ENCODE results near the gene RARRES2.

The RARRES2 gene

GRCh38 chr7:150363370-150363769 lies 21.9 kb upstream of the RARRES2 start:
- TF ChIP-seq RARB (CRISPR knock-in tag; IDR thresholded peaks at IDR 0.05) (no peak), ZNF565 (CRISPR knock-in tag; conservative IDR thresholded peaks at IDR 0.05; ENCODE audit: low read depth) (no peak), TCF4 (CRISPR knock-in tag; IDR thresholded peaks at IDR 0.05; ENCODE audit: borderline replicate concordance) (no peak), ESRRG (CRISPR knock-in tag; IDR thresholded peaks at IDR 0.05) (no peak), ZFP3 (CRISPR knock-in tag; IDR thresholded peaks at IDR 0.05) (no peak), PATZ1 (CRISPR knock-in tag; IDR thresholded peaks at IDR 0.05; ENCODE audit: borderline replicate concordance) (no peak), ZC3H10 (CRISPR knock-in tag; IDR thresholded peaks at IDR 0.05) (no peak), OSR1 (CRISPR knock-in tag; IDR thresholded peaks at IDR 0.05) (no peak), ZNF70 (CRISPR knock-in tag; IDR thresholded peaks at IDR 0.05) (no peak)
- TF ChIP-seq, protein P1, sequence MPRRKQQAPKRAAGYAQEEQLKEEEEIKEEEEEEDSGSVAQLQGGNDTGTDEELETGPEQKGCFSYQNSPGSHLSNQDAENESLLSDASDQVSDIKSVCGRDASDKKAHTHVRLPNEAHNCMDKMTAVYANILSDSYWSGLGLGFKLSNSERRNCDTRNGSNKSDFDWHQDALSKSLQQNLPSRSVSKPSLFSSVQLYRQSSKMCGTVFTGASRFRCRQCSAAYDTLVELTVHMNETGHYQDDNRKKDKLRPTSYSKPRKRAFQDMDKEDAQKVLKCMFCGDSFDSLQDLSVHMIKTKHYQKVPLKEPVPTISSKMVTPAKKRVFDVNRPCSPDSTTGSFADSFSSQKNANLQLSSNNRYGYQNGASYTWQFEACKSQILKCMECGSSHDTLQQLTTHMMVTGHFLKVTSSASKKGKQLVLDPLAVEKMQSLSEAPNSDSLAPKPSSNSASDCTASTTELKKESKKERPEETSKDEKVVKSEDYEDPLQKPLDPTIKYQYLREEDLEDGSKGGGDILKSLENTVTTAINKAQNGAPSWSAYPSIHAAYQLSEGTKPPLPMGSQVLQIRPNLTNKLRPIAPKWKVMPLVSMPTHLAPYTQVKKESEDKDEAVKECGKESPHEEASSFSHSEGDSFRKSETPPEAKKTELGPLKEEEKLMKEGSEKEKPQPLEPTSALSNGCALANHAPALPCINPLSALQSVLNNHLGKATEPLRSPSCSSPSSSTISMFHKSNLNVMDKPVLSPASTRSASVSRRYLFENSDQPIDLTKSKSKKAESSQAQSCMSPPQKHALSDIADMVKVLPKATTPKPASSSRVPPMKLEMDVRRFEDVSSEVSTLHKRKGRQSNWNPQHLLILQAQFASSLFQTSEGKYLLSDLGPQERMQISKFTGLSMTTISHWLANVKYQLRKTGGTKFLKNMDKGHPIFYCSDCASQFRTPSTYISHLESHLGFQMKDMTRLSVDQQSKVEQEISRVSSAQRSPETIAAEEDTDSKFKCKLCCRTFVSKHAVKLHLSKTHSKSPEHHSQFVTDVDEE (CRISPR knock-in tag; IDR thresholded peaks at IDR 0.05): no peak
- TF ChIP-seq, protein P2, sequence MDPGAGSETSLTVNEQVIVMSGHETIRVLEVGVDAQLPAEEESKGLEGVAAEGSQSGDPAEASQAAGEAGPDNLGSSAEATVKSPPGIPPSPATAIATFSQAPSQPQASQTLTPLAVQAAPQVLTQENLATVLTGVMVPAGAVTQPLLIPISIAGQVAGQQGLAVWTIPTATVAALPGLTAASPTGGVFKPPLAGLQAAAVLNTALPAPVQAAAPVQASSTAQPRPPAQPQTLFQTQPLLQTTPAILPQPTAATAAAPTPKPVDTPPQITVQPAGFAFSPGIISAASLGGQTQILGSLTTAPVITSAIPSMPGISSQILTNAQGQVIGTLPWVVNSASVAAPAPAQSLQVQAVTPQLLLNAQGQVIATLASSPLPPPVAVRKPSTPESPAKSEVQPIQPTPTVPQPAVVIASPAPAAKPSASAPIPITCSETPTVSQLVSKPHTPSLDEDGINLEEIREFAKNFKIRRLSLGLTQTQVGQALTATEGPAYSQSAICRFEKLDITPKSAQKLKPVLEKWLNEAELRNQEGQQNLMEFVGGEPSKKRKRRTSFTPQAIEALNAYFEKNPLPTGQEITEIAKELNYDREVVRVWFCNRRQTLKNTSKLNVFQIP (CRISPR knock-in tag; IDR thresholded peaks at IDR 0.05; ENCODE audit: borderline replicate concordance, low read depth): no peak
- TF ChIP-seq, protein P3, sequence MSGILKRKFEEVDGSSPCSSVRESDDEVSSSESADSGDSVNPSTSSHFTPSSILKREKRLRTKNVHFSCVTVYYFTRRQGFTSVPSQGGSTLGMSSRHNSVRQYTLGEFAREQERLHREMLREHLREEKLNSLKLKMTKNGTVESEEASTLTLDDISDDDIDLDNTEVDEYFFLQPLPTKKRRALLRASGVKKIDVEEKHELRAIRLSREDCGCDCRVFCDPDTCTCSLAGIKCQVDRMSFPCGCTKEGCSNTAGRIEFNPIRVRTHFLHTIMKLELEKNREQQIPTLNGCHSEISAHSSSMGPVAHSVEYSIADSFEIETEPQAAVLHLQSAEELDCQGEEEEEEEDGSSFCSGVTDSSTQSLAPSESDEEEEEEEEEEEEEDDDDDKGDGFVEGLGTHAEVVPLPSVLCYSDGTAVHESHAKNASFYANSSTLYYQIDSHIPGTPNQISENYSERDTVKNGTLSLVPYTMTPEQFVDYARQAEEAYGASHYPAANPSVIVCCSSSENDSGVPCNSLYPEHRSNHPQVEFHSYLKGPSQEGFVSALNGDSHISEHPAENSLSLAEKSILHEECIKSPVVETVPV (CRISPR knock-in tag; IDR thresholded peaks at IDR 0.05): no peak
- peak; percentile 18; the same call in 2 of the 3 replicates for ATAC-seq

DNA sequence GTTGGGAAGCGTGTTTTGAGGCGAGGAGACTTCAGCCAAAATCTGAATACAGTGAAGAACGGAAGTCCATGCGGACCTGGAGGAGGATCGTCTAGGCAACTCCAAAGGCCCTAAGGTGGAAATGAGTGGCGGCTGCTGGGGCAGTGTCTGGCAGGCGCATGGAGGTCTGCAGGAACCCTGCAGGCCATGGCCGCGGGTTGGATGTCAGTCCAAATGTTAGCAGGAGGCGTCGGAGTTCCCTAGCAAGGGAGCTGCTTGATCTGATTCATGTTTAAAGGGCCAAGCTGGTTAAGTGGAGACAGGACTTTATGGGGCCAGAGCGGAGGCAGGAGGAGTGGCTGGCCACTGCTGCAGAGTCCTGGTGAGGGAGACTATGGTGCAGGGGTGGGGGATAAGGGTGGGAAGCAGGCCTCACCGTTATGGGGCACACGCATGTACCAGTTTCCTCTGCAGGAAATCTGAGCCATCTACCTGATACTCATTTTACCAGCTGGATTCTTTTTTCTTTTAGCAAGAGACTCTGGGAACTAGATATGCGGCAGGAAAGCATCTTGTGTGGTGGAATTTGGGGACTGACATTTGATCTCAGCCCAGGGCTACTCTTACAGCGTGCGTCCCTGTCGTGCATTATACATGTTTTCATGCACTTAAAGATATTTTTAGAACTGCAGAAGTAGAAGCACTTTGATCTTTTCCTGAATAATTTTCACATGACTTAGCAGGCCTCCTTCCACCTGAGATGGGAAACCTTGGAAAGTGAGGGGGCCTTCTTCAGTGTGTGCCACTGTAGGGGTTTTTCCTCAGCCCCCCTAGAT lies 20.6 kb upstream of the RARRES2 start:
- TF ChIP-seq ZNF565 (CRISPR knock-in tag; conservative IDR thresholded peaks at IDR 0.05; ENCODE audit: low read depth) (no peak), TCF4 (CRISPR knock-in tag; IDR thresholded peaks at IDR 0.05; ENCODE audit: borderline replicate concordance) (no peak), ZFP3 (CRISPR knock-in tag; IDR thresholded peaks at IDR 0.05) (no peak), ISL1 (CRISPR knock-in tag; IDR thresholded peaks at IDR 0.05) (no peak), ARNTL (CRISPR knock-in tag; IDR thresholded peaks at IDR 0.05; ENCODE audit: borderline replicate concordance, low read depth) (no peak), BACH2 (CRISPR knock-in tag; IDR thresholded peaks at IDR 0.05; ENCODE audit: borderline replicate concordance) (no peak), RARB (CRISPR knock-in tag; IDR thresholded peaks at IDR 0.05) (no peak), ESRRG (CRISPR knock-in tag; IDR thresholded peaks at IDR 0.05) (no peak), ZNF70 (CRISPR knock-in tag; IDR thresholded peaks at IDR 0.05) (no peak), SNAI2 (CRISPR knock-in tag; IDR thresholded peaks at IDR 0.05) (no peak)
- no peak; the same call in 2 of the 3 replicates for ATAC-seq

DNA sequence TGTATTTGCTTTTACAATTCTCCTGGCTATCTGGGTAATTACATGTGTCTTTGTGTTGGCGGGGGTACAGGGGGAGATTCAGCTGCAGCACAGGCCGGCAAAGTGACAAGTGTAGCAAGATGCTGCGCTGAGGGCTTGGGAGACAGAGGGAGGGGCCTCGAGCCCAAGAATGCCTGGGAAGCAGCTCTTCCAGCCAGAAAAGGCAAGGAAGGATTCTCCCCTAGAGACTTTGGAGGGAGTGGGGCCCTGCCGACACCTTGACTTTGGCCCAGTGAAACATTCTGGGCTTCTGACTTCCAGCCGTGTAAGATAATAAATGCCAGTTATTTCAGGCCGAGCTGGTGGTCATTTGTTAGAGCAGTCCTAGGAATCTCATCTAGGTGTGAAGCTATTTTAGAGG lies 20.0 kb upstream of the RARRES2 start:
- ATAC-seq: no peak
- TF ChIP-seq ISL1 (CRISPR knock-in tag; IDR thresholded peaks at IDR 0.05) (no peak), GLIS3 (CRISPR knock-in tag; IDR thresholded peaks at IDR 0.05) (no peak), OSR1 (CRISPR knock-in tag; IDR thresholded peaks at IDR 0.05) (no peak), TCF4 (CRISPR knock-in tag; IDR thresholded peaks at IDR 0.05; ENCODE audit: borderline replicate concordance) (no peak), ZNF565 (CRISPR knock-in tag; conservative IDR thresholded peaks at IDR 0.05; ENCODE audit: low read depth) (no peak), ZNF70 (CRISPR knock-in tag; IDR thresholded peaks at IDR 0.05) (no peak), ZNF8 (CRISPR knock-in tag; IDR thresholded peaks at IDR 0.05) (no peak), RARB (CRISPR knock-in tag; IDR thresholded peaks at IDR 0.05) (no peak), ESRRG (CRISPR knock-in tag; IDR thresholded peaks at IDR 0.05) (no peak), PPARA (CRISPR knock-in tag; IDR thresholded peaks at IDR 0.05; ENCODE audit: borderline replicate concordance) (no peak), SNAI2 (CRISPR knock-in tag; IDR thresholded peaks at IDR 0.05) (no peak), CSDC2 (CRISPR knock-in tag; IDR thresholded peaks at IDR 0.05) (no peak), ZC3H10 (CRISPR knock-in tag; IDR thresholded peaks at IDR 0.05) (no peak), ZFP30 (CRISPR knock-in tag; IDR thresholded peaks at IDR 0.05) (no peak)
- TF ChIP-seq, protein P1 (CRISPR knock-in tag; IDR thresholded peaks at IDR 0.05): no peak
- TF ChIP-seq, protein P2 (CRISPR knock-in tag; IDR thresholded peaks at IDR 0.05; ENCODE audit: borderline replicate concordance, low read depth): no peak

All from SK-N-SH treated with all-trans-retinoic acid at 6 μM for 48 hours (cell line).